M059J (cell line): ENCODE data around the gene SETDB1. TPM values are rescaled to one million over a fixed set of nuclear protein-coding genes. Genes with fewer than 3 reads are reported as not detected.
A peak's percentile ranks its signal among the peaks of the same experiment; 100 is the strongest.
"Not testable (repeated sequence)": the region's sequence is repeated elsewhere in the genome, so short reads cannot be mapped to it uniquely, and the experiment has no call there.

Source experiments
- DNase-seq: peaks from one replicate; pipeline ENCODE4 v3.0.0-alpha.2; 2012; ENCODE audit warnings: low read depth
- total RNA-seq: library from RNA; depleted of rRNA; stranded (reverse); fragments of >200 nt; shearing (Covaris generic); gene quantifications from 2 replicates; pipeline ENCODE4 v1.2.3, GENCODE V29; 2014; rRNA removed

SETDB1 gene
- 27.8 and 31.6 TPM in 2 replicates for total RNA-seq

DNA sequence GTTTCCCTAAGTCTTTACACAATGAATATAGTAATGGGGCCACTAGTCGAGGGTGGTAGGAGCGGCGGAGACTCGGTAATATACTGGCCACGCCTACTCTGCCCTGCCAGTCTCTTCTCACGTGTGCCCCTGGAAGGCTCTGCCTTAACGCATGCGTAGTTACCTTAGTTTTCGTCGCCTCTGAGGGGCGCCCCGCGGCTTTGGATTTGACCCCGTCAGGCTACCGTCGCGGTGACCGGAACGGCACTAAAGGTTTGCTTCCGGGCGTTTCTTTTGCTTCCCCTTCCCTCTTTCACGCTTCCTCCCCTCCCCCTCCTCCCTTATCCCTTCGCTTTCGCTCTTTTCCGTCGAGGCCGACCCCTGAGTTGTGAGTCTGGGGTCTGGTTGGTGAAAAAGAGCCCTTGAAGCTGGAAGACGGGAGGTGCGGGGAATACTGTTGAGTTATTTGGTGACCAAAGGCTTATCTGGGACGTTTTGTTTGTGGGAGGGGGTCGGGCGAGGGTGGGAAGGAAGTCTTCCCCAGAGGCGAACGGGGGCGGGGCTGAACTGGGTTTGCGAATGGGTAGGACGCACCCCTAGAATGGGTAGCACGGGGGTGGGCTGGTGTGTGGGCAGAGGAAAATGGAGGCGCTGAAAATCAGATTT is at the start of gene SETDB1:
Gene SETDB1, plus strand, starts transcription at position 267 of the 645 bp plus-strand sequence. CDS start 1,352 bp downstream, outside the sequence.
- DNase-seq, result peak; percentile 97

DNA sequence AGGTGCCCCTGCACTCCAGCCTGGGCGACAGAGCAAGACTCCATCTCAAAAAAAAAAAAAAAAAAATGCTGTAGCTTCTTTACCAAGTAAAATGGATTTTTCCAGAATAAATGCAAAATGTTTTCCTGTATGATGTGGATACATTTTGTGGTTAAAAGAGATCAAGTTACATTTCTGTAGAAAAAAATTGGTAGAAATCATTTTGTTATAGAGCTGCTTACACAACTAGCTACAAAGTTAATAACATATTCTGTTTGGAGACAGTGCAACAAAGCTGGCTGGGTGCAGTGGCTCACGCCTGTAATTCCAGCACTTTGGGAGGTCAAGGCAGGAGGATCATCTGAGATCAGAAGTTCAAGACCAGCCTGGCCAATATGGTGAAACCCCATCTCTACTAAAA is 47.2 kb upstream of the SETDB1 start:
- not testable (repeated sequence) for DNase-seq

DNA sequence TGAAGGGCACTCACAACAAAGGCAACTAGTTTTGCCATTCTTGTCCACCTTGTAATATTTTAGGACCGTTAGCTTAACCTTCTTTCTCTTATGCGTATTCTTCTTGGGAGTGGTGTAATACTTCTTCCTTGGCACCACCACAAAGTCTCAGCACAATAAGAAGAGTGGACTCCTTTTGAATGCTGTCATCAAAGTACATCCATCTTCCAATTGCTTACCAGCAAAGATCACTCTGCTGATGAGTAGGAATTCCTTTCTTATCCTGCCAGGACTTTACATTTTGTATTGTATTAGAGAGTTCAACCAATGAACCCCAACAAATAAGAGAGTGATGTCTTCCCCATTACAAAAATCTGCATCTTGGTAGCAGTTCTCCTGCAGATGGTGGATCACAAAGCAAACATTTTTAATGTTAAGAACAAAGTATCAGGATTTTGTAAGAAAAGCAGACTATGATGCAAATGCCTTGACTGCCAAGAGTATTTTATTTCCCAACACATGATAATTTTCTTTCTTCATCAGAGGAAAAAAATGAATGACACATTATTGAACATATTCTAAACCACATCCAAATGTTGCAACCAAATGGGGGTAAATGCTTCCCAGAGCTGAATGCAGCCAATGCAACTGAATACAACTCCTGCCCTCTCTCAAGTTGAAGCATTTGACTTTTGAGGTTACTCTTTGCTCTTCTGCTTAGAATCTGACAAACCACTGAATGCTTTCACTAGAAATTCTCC is 44.7 kb upstream of the SETDB1 start:
- peak; percentile 62 for DNase-seq

DNA sequence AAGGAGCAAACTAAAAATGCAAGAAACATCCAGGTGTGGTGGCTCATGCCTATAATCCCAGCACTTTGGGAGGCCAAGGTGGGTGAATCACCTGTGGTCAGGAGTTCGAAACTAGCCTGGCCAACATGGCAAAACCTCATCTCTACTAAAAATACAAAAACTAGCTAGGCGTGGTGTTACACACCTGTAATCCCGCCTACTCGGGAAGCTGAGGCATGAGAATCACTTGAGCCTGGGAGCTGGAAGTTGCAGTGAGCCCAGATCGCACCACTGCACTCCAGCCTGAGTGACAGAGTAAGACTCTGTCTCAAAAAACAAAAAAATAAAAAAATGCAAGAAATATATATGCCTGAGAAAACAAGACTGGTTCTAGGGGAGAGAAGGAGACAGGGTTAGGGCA is 43.0 kb upstream of the SETDB1 start:
- not testable (repeated sequence) for DNase-seq

DNA sequence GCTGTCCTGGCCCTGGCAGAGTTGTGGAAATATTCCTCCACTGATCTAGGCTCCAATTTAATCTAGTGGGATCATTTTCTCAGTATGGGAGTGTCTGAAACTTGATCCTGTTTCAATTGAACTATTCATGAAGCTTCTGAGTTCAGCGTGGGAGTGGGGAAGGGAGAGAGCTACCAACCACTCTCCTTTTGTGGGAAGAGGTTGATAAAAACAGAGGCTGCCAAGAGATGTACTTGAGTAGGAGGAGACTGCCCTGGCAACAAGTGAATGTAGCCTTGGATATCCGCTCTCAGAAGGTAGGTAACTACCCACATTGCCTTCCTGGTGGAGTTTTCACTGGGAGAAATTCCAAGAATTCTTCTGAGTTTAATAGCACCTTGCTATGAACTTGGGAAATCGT is 39.1 kb upstream of the SETDB1 start, which contains the start of gene CTXND2:
Gene CTXND2, plus strand, starts transcription at position 119 of the 400 bp plus-strand sequence. CDS start 25,179 bp downstream, outside the sequence.
- peak; percentile 37 for DNase-seq

DNA sequence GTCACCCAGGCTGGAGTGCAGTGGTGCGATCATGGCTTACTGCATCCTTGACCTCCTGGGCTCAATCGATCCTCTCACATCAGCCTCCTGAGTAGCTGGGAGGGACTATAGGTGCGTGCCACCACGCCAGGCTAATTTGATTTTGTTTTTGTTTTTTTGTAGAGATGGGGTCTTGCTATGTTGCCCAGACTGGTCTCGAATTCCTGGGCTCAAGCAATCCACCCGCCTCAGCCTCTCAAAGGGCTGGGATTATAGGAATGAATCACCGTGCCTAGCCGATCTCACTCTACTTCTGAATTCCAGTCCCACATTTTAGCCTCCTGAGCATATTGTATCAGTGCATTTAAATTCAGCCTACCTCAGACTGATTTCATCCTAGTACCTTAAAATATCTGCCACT is 37.4 kb upstream of the SETDB1 start:
- no peak for DNase-seq

DNA sequence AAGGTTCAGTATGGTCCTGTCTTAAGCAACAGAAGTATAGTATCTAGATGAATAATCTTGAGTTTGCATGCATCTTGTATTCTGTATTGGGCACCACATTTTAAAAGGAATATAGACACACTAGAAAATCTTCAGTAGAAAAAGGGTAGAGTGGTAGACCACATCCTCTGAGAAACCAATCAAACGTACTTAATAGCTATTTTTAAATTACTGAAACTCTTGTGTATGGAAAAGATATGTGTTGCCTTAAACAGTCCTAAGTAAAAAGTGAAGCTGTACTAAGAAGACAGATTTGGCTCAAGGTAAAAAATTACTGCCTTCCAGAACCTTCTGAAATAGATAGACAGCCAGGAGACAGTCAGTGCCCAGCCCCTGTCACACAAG is 36.1 kb upstream of the SETDB1 start:
- no peak for DNase-seq

DNA sequence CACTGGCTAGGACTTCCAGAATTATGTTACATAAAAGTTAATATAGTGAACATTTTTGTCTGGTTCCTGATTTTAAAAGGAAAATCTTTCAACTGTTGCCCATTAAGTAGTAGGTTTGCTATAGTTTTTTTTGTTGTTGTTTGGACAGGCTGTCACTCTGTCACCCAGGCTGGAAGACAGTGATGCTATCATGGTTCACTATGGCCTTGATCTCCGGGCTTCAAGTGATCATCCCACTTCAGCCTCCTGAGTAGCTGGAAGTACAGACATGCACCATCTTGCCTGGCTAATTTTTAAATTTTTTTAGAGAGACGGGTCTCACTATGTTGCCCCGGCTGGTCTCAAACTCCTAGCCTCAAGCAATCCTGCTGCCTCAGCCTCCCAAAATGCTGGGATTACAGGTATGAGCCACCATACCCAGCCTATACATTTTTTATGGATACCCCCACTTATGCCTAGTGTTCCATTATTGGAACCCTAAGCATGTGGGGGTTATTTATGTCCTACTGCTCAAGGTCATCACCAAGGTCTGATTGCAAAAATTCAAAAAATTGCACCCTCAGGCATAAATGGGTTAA is 32.7 kb upstream of the SETDB1 start:
- no peak for DNase-seq

DNA sequence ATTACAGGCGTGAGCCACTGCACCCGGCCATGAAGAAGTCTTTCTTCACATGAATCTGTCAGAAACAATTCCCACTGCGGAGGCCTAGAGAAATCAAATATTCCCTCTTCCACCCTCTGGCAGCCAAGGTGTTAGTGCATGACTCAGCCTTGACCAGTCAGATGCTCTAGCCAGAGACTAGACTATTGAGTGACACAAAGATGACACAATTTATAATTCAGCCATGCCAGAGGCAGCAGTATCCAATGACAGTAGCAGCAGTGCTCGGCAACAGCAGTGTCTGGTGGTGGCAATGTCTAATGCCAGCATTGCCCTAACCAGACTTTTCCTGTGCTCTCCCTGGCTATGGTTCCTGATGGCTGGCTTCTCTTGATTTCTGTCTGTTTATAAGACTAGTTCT is 30.5 kb upstream of the SETDB1 start:
- peak; percentile 79 for DNase-seq

DNA sequence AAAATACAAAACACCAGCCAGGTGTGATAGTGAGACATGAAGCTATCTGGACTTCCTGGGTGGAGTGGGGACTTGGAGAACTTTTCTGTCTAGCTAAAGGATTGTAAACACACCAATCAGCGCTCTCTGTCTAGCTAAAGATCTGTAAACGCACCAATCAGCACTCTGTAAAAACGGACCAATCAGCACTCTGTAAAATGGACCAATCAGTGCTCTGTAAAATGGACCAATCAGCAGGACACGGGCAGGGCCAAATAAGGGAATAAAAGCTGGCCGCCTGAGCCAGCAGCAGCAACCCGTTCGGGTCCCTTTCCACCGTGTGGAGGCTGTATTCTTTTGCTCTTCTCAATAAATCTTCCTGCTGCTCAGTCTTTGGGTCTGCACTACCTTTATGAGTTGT is 26.4 kb upstream of the SETDB1 start:
- DNase-seq, result not testable (repeated sequence)

DNA sequence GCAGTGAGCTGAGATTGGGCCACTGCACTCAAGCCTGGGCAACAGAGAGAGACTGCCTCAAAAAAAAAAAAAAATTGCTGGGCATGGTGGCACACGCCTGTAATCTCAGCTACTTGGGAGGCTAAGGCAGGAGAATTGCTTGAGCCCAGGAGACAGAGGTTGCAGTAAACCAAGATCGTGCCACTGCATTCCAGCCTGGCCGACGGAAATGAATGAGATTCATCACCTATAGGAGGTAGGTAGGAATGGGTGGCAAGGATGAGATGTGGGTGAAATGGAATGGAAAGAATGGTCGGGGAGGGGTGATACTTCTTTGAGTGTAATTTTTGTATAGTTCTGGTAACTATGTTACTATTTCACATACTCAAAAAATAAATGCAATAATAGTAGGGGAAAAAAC is 23.8 kb upstream of the SETDB1 start:
- DNase-seq, result no peak

DNA sequence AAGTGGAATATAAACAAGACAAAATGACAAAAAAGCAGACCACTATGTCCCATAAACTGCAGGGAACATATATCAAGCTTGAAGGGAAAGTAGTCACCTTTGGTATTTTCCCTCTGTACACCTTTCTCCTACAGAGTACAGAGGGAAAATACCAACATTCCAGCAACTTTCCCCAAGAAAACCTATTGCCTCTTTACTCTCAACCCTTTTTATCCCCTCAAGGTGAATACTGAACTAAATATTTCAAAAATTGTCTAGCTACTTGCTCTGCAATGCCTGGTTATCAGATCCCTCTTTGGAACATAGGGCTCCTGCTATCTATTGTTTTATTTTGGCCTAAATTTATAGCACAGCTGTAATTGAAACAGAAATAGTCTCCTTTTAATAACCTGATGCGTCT is 23.4 kb upstream of the SETDB1 start:
- no peak for DNase-seq

DNA sequence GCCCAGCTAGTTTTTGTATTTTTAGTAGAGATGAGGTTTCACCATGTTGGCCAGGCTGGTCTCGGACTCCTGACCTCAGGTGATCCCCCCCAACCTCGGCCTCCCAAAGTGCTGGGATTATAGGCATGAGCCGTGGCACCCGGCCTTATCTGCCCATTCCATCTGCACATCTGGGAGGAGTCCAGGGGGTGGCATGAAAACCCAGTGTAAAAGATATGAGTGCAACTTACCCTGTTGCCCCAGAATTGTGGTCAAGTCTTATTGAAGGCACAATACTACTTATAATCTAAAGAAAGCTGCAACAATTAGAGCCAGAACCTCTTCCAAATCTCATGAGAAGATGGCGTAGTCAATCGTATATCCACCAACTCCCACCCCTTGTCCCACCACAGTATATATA is 20.9 kb upstream of the SETDB1 start:
- no peak for DNase-seq

DNA sequence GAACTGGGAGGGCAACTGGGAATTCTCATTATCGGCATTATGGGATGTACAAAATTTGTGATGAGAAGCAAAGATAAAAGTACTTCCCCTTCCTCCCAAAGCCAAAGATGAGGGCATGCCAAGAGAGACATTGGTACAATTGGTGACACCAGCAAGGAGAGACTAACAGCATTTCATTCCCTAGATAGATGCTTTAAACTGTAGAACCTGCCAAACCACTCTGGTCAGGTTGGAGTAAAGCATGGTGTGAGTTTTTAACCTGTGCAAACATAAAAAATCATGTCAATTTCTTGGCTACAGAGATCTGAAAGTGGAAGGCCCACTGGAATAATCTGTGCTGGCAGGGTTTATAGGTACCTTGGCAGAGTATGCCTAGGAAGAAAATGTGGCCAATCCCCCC is 19.8 kb upstream of the SETDB1 start:
- no peak for DNase-seq

DNA sequence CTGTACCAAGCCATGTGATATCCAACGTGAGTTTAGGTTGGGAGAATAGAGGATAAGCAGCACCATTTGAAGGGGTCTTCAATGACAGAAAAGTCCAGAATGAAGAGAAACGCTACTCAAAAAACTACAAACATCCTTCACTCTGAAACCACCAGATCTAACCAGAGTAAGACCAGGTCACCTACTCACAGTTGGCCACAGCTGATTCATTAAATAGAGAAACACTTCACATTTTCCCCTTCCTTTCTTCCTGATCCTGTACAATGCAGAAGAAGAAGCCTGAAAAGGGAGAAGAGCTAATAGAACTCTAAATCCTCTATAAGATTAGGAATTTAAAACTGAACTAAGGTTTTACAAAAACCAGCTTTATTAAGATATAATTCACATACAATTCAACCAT is 19.4 kb upstream of the SETDB1 start:
- no peak for DNase-seq

DNA sequence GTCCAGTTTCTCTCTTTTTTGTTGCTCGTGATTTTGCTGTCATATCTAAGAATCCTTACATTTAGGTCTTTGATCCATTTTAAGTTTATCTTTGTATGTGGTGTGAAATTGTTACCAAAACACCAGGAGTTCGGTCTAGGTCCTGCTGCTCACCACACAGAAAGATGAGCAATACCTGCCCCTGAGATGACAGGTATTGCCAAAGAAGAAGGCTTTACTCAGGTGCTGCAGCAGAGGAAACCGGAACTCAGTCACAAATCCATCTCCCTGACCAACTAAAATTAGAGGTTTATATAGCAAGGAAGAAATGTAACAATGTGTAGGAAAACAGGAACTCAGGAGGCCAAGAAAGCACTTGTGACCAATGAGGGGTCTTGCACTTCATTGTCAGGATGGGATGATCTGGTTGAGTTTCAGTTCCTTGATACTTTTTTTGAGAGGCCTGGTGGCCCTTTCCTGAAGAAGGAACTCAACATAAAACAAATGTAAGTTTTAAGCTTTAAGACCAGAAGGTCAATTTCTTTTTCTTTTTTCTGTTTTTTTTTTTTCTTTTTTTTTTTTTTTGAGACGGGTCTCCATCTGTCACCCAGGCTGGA is 16.5 kb upstream of the SETDB1 start:
- no peak for DNase-seq

DNA sequence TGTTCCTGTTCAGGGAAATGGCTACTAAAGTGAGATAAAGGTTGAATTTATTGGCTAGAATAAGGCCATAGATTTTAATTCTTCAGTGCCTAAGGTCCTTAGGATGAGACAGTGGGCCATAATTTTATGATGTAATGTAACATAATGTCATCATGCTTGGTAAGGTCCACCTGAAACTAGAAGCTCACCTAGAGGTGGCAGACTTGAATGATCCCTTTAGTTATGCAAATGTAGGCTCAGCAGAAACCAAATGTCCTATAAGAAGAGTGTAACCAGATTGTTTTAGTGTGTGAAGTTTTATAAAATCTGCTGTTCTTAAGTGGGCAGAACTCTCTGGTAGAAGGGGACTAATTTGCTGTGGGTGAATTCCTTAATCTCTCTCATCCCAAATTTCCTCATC is 13.5 kb upstream of the SETDB1 start:
- no peak for DNase-seq

DNA sequence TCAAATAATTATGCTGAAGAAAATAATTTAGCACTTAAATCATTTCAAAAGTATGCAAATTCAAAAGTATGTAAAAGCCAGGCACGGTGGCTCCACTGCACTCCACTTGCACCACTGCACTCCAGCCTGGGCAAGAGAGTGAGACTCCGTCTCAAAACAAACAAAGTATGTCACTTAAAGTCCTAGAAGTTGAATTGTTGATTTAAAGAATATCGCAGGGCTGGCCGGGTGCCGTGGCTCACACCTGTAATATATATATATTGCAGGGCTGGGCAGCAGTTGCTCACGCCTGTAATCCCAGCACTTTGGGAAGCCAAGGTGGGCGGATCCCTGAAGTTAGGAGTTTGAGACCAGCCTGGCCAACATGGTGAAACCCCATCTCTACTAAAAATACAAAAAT is 8.8 kb upstream of the SETDB1 start:
- DNase-seq, result no peak

DNA sequence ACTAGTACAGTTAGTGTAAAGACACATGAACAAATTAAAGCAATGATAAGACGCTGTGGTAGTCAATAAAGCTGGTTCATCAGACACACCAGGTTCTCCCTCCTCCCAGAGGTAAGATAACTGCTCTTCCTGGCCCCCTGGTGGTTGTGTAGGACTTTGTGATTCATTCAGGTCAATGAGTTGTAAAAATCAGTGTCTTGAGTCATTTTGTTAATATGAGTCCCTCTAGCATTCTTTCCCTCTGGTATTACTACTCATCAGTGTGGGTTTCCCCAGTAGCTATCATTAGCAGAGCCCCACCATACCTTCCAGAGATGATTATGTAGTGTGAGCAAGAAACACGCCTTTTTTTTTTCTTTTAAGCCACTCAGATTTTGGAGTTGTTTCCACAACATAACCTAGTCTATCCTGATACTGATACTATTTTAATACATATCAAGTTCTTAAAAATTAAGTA is 3.6 kb upstream of the SETDB1 start:
- DNase-seq, result peak; percentile 90

DNA sequence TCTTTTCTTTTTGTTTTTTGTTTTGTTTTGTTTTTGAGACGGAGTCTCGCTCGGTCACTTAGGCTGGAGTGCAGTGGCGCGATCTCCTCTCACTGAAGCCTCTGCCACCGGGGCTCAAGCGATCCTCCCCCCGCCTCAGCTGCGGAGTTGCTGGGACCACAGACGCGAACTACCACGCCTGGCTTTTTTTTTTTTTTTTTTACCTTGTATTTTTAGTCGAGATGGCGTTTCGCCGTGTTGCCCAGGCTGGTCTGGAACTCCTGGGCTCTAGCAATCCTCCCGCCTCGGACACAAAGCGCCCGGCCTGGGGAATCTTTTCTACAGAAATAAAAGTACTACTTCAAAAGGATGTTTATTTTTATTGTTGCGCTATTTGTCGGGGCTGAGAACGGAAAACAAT is 1.1 kb upstream of the SETDB1 start:
- no peak for DNase-seq

DNA sequence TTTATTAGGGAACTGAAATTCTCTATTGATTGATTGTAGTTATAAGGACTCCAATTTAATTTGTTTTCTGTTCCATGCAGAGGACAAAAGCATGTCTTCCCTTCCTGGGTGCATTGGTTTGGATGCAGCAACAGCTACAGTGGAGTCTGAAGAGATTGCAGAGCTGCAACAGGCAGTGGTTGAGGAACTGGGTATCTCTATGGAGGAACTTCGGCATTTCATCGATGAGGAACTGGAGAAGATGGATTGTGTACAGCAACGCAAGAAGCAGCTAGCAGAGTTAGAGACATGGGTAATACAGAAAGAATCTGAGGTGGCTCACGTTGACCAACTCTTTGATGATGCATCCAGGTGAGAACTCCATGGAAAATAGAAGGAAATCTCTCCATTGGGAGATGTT is 1.5 kb downstream of the SETDB1 start:
- DNase-seq, result no peak

DNA sequence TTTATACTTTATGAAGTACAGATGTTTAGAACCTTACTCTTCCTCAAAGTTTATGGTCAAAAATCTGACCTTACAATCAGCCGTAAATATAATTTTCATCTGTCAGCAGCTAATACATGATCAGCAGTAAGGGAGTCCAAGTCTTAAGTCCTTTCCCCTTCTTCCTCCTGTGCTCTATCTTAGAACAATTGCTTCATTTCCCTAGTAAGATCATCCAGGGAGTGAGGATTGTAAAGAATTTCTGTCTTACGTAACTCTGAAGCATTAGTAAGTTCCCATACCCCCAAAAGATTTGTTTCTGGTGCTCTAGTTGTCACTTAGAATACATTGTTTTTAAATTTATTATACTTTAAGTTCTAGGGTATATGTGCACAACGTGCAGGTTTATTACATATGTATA is 2.1 kb downstream of the SETDB1 start:
- no peak for DNase-seq

DNA sequence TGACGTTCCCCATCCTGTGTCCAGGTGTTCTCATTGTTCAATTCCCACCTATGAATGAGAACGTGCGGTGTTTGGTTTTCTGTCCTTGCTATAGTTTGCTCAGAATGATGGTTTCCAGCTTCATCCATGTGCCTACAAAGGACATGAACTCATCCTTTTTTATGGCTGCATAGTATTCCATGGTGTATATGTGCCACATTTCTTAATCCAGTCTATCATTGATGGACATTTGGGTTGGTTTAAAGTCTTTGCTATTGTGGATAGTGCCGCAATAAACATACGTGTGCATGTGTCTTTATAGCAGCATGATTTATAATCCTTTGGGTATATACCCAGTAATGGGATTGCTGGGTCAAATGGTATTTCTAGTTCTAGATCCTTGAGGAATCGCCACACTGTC is 2.6 kb downstream of the SETDB1 start:
- DNase-seq, result not testable (repeated sequence)
